GM18499 (cell line): ENCODE data around the gene HCN4.

Experiments
- ATAC-seq: cut with Tn5 transposase; IDR thresholded peaks from one replicate; pipeline ENCODE4 v1.9.1; 2021; ENCODE audit warnings: moderate number of reproducible peaks; ENCODE audit not compliant: insufficient read depth, unreplicated experiment

Gene HCN4

GRCh38 chr15:73352082-73352481, 16.7 kb downstream of the HCN4 start:
- no peak for ATAC-seq

- ATAC-seq, result no peak
Observed at GRCh38 chr15:73349191-73349590, 19.6 kb downstream of the HCN4 start.

- no peak for ATAC-seq
Observed at GRCh38 chr15:73346735-73347312, 21.9 kb downstream of the HCN4 start.

- no peak for ATAC-seq
Observed at GRCh38 chr15:73345658-73346057, 23.1 kb downstream of the HCN4 start.

GRCh38 chr15:73344056-73344455, 24.7 kb downstream of the HCN4 start:
- ATAC-seq, result no peak

- no peak for ATAC-seq
Observed at GRCh38 chr15:73341886-73342600, 26.7 kb downstream of the HCN4 start.

- no peak for ATAC-seq
Observed at GRCh38 chr15:73340502-73341192, 28.1 kb downstream of the HCN4 start.

GRCh38 chr15:73338606-73339374, 30.0 kb downstream of the HCN4 start:
- no peak for ATAC-seq

- ATAC-seq, result no peak
Observed at GRCh38 chr15:73338058-73338457, 30.7 kb downstream of the HCN4 start.

- ATAC-seq, result no peak
Observed at GRCh38 chr15:73337187-73337586, 31.6 kb downstream of the HCN4 start.

GRCh38 chr15:73336756-73337155, 32.0 kb downstream of the HCN4 start:
- no peak for ATAC-seq

GRCh38 chr15:73335471-73335870, 33.3 kb downstream of the HCN4 start:
- no peak for ATAC-seq

GRCh38 chr15:73335026-73335425, 33.7 kb downstream of the HCN4 start:
- no peak for ATAC-seq

- ATAC-seq, result no peak
Observed at GRCh38 chr15:73334086-73334485, 34.7 kb downstream of the HCN4 start.

GRCh38 chr15:73333001-73333400, 35.8 kb downstream of the HCN4 start:
- no peak for ATAC-seq

- ATAC-seq, result no peak
Observed at GRCh38 chr15:73331991-73332925, 36.5 kb downstream of the HCN4 start.

- no peak for ATAC-seq
Observed at GRCh38 chr15:73331501-73331900, 37.3 kb downstream of the HCN4 start.

- no peak for ATAC-seq
Observed at GRCh38 chr15:73330206-73331051, 38.3 kb downstream of the HCN4 start.
